ENCODE results near the gene USP21. TPM values are rescaled to one million over a fixed set of nuclear protein-coding genes. Genes with fewer than 3 reads are reported as not detected.
A peak's percentile ranks its signal among the peaks of the same experiment; 100 is the strongest.

USP21 gene
- total RNA-seq, 3 donors from 2014 or later, result 20.1 to 35.4 (median 29.5) TPM

GRCh38 chr1:161196111-161196510 is 36.8 kb downstream of the USP21 start:
- TF ChIP-seq CTCF (IDR thresholded peaks at IDR 0.05), result no peak
- Histone ChIP-seq H3K36me3 (ENCODE audit: low read depth) (no peaks in the 10 kb centered on the region), H3K9me3 (no peaks in the 10 kb centered on the region), H3K4me1 (ENCODE audit: low read depth) (peaks cover 4% of the 10 kb centered on the region), H3K4me3 (no peak overlapping the region)
- DNase-seq (no peak), ATAC-seq (no peak)
- intact Hi-C loops (cut with DNase I, micrococcal nuclease), result loop anchor here in 1 of 2 donors (10.0 kb wide), 1 partner anchor 189 kb away; no protein-coding TSS in a partner anchor

GRCh38 chr1:161196521-161197451 is 37.5 kb downstream of the USP21 start:
- H3K4me3 ChIP-seq, result no peak overlapping the region
- intact Hi-C loops (cut with DNase I, micrococcal nuclease), result loop anchor here in 1 of 2 donors (10.0 kb wide), 1 partner anchor 188 kb away; no protein-coding TSS in a partner anchor
- no peak for TF ChIP-seq CTCF (IDR thresholded peaks at IDR 0.05)
- peaks cover 10% of the 10 kb centered on the region for H3K4me1 ChIP-seq (ENCODE audit: low read depth)
- no peaks in the 10 kb centered on the region for H3K9me3 ChIP-seq
- DNase-seq (peak in 1 of 3 donors; percentile 62), ATAC-seq (no peak)
- H3K36me3 ChIP-seq (ENCODE audit: low read depth), result no peaks in the 10 kb centered on the region

- no peaks in the 10 kb centered on the region for H3K36me3 ChIP-seq (ENCODE audit: low read depth)
- DNase-seq, result no peak
- peaks cover 13% of the 10 kb centered on the region for H3K4me1 ChIP-seq (ENCODE audit: low read depth)
- no peak for ATAC-seq
- intact Hi-C loops (cut with DNase I, micrococcal nuclease), result loop anchor here in 1 of 2 donors (10.0 kb wide), 1 partner anchor 187 kb away; no protein-coding TSS in a partner anchor
- no peak overlapping the region for H3K4me3 ChIP-seq
- no peaks in the 10 kb centered on the region for H3K9me3 ChIP-seq
- TF ChIP-seq CTCF (IDR thresholded peaks at IDR 0.05), result no peak
Measured at GRCh38 chr1:161197560-161198193, 38.4 kb downstream of the USP21 start.

- Histone ChIP-seq H3K9me3 (no peaks in the 10 kb centered on the region), H3K36me3 (ENCODE audit: low read depth) (no peaks in the 10 kb centered on the region), H3K4me1 (ENCODE audit: low read depth) (peaks cover 17% of the 10 kb centered on the region), H3K4me3 (no peak overlapping the region)
- intact Hi-C loops (cut with DNase I, micrococcal nuclease), result loop anchor here in 1 of 2 donors (10.0 kb wide), 1 partner anchor 186 kb away; no protein-coding TSS in a partner anchor
- DNase-seq (no peak), ATAC-seq (no peak)
- no peak for TF ChIP-seq CTCF (IDR thresholded peaks at IDR 0.05)
Measured at GRCh38 chr1:161198194-161198896, 39.0 kb downstream of the USP21 start.

GRCh38 chr1:161198897-161199431 is 39.7 kb downstream of the USP21 start, which contains the start of gene ADAMTS4:
ADAMTS4 (minus strand) TSS chr1:161199054; CDS start chr1:161198627, 427 bp downstream.
- intact Hi-C loops (cut with DNase I, micrococcal nuclease), result loop anchor here in 1 of 2 donors (10.0 kb wide), 1 partner anchor 186 kb away; no protein-coding TSS in a partner anchor
- DNase-seq (peak in 1 of 3 donors; percentile 49), ATAC-seq (no peak)
- Histone ChIP-seq H3K36me3 (ENCODE audit: low read depth) (no peaks in the 10 kb centered on the region), H3K4me3 (no peak within 1 kb of the TSS), H3K4me1 (ENCODE audit: low read depth) (peaks cover 23% of the 10 kb centered on the region), H3K9me3 (no peaks in the 10 kb centered on the region)
- TF ChIP-seq CTCF (IDR thresholded peaks at IDR 0.05), result no peak

Data from mucosa of descending colon (tissue), 3 donors.